GM21717 (cell line): ENCODE data around the gene RIMOC1.
"Not testable (repeated sequence)": the region's sequence is repeated elsewhere in the genome, so short reads cannot be mapped to it uniquely, and the experiment has no call there.

ENCODE experiments used
- ATAC-seq: cut with Tn5 transposase; IDR thresholded peaks from one replicate; pipeline ENCODE4 v1.9.1; 2021; ENCODE audit warnings: mild to moderate bottlenecking, moderate library complexity; ENCODE audit not compliant: unreplicated experiment

The RIMOC1 gene

DNA sequence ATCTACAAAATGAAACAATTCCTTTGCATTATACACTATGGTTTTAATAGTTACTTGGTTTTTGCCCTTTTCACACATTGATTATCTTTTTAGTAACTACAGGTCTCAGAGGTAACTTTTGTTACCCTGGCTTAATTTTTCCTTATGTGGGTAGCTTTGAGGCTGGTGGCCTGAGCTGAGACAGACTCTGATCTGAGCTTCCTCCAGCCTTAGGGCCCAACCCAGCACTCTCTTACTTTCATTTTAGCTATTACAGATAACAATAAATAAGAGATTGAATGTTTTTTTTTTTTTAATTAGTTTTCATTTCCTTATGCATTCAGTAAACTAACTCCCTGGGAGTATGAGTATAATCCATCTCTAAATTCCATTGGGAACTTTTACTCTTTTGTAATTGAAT lies 18.9 kb upstream of the RIMOC1 start:
- ATAC-seq = no peak

- ATAC-seq = no peak
Observed at GRCh38 chr5:41891066-41891707, 13.0 kb upstream of the RIMOC1 start.

DNA sequence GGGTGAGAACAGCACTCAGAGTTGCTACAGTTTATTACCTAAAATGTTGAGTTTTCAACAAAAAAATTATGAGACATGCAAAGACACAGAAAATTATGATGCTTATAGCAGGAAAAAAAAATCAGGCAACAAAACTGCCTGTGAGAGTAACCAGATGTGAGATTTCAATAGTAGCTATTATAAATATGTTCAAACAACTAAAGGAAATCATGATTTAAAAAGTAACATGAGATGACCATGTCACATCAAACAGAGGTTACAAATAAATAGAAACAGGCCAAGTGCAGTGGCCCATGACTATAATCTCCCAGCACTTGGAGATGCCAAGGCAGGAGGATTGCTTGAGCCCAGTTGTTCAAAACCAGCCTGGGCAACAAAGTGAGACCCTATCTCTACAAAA lies 12.1 kb upstream of the RIMOC1 start:
- no peak for ATAC-seq

DNA sequence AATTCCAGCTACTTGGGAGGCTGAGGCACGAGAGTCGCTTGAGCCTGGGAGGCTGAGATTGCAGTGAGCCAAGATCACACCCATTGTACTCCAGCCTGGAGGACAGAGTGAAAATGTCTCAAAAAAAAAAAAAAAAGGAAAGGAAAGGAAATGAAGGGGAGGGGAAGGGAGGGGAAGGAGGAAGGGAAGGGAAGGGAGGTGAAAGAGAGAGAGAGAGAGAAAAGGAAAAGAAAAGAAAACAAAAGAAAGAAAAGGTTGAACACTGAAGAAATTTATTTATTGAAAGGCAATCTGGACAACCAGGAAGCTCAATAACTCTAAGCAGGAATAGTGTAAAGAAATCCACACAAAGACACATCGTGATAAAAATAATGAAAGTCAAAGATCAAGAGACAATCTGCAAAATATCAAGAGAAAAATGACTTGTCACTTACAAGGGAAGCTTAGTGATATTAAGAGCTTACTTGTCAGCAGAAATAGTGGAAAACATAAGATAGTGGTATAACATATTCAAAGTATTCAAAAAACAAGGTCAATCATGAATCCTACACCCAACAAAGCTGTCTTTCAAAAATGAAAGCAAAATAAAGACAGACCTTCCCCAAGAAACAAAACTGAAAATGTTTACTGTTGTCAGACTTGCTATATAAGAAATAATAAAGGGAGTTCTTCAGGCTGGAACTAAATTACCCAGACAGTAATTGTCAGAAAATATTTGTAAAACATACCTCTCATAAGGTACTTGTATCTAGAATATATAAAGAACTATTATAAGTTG lies 10.9 kb upstream of the RIMOC1 start:
- ATAC-seq = peak; percentile 69

- no peak for ATAC-seq
Observed at GRCh38 chr5:41896230-41896629, 7.9 kb upstream of the RIMOC1 start.

DNA sequence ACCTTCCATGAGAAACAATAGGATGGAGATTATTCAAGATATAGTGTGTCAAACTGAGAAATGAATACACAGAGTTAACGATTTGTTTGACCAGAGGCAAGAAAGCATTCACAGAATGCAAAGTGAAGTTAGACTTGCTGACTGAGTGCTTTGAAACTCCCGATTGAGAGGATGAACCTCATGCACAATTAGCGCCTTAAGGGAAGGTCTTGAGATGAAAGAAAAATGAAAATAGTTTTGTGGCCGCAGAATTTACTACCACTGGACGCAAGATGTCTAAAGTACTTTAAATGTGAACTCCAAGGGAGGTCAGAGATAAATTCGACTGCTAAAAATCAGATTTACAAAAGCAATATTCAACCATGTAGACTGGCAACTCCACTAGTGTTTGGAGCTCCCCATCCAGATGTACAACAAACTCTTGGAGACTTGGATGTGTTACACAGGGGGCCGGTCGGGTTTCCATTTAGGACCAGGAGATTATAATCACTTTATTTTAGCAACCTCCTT lies 707 bp upstream of the RIMOC1 start:
- ATAC-seq = no peak

- ATAC-seq = no peak
Observed at GRCh38 chr5:41906151-41906550, 2.0 kb downstream of the RIMOC1 start.

GRCh38 chr5:41908374-41909079 lies 4.4 kb downstream of the RIMOC1 start:
- no peak for ATAC-seq

- peak; percentile 72 for ATAC-seq
Observed at GRCh38 chr5:41918105-41918504, 14.0 kb downstream of the RIMOC1 start.

- ATAC-seq = no peak
Observed at GRCh38 chr5:41921166-41921565, 17.0 kb downstream of the RIMOC1 start.

DNA sequence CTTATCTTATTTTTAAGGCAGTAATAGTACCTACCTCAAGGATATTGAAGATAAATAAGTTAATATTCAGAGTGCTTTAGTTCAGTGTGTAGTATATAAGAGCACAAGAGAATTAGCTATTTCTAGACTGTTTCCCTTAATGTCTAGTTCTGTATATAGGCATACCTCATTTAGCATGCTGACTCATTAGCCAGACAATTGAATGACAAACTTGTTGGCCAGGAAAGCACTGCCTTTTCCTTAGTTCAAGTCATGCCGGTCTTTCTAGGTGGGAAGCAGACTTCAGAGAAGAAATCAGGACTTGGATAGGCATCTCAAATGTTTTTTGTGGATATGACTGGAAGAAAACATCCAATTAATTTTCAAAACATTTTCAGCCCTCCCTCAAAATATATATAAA lies 17.7 kb downstream of the RIMOC1 start:
- no peak for ATAC-seq

DNA sequence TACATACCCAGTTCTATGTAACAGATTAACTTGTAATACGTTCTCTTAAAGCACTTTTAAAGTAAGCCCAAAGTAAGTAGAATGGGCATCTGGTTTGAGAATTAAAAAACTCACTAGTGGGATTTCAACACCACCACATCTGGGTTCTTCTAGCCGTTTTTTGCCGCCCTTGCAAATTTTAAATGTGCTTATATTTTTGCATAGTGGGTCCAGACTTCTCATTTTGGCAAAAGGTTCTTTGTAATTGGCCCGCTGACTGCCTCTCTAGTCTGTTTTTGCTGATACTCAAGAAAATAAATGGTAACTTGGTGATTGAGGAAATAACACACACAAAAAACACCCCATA lies 20.4 kb downstream of the RIMOC1 start:
- ATAC-seq = no peak

DNA sequence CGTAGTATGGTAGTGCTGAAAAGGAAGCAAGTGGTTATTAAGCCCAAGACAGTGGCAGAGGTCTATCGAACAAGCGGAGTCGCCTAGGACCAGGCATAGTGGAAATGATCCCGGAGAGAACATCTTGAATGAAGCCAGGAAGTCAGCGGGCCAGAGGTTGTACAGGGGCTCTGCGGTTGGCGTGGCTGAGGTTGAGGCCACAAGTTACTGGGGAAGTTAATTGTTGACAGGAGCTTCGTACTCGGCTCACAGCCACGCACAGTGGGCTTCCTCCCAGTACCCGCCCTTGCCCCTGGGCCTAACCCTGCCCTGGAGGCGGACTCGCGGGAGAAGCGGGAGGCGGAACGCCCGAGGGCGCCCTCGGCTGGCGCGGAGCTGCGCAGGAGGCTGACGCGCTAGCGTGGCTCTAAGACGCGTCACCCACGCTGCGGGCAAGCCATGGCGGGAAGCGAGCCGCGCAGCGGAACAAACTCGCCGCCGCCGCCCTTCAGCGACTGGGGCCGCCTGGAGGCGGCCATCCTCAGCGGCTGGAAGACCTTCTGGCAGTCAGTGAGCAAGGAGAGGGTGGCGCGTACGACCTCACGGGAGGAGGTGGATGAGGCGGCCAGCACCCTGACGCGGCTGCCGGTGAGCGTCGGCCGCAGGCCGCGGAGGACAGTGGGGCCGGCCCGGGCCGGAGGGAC lies 20.9 kb downstream of the RIMOC1 start, which contains the start of gene FBXO4:
TSS of gene FBXO4 (plus strand) at position 410 of the 683 bp plus-strand sequence. CDS start at position 439, 29 bp downstream.
- ATAC-seq = peak; percentile 93

DNA sequence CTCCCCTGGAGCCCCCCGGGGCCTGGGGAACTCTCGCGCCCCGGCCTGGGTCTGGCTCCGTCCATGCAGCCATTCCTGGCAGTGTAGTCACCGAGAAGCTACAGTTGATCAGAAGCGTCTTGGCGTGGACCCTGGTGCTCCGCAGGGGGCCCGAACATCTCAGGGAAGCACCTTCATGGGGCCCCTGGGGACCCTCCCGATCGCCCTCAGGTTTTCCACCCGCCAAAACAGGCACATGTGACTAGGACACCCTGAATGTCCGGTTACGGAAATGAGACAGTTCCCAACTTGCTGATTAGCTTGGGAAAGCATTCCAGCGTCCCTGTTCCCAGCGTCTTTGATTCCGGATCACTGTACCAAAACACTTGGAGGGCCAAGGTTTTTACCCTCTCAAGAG lies 21.4 kb downstream of the RIMOC1 start:
- peak; percentile 39 for ATAC-seq

DNA sequence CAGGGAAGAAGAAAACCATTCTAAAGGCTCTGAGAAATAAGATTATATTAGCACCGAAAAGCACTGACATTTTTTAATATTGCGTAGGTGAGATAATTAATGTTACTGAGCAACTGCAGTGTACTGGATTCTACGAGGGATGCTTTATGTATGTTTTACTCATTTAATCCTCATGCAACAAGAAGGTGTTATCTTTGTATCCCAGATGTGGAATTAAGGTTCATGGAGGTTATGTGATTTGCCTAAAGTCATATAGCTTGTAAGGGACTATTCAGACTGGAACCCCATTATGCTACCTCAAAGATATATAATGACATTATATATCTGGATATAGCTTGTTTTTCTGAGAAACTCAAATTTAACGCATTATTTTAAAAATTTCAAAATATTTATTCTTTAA lies 23.5 kb downstream of the RIMOC1 start:
- ATAC-seq = no peak

DNA sequence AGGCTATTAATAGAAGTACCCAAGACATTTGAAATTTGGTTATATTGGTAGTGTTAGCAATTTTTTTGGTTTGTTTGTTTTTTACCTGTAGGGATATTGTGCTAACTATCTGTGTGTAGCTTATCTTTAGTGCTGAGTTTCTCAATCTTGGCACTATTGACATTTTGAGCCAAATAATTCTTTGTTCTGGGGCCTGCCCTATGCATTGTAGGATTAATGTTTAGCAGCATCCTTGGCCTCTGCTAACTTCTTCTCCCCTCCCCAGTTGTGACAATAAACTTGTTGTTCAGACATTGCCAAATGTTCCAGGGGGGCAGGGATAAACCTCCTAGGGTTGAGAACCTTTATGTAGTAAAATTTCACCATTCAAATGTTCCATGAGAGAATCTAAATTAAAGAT lies 24.9 kb downstream of the RIMOC1 start:
- ATAC-seq = no peak

DNA sequence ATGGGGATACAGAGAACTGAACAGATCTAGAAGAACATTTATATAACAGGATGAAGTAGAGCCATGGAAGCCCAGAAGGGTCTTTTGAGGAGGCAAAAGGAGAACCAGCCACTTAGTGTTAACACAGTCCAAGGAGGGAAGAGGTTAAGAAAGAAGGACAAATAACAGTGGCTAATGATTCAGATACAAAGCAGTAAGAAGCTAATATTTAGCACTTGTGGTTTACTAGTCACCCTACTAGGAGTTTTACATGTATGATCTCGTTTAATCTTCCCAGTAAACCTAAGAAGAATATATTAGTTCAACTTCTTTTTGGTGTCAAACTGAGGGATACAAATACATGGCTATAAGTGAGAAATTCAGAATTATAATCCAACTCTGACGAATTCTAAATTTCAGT lies 28.6 kb downstream of the RIMOC1 start:
- no peak for ATAC-seq

DNA sequence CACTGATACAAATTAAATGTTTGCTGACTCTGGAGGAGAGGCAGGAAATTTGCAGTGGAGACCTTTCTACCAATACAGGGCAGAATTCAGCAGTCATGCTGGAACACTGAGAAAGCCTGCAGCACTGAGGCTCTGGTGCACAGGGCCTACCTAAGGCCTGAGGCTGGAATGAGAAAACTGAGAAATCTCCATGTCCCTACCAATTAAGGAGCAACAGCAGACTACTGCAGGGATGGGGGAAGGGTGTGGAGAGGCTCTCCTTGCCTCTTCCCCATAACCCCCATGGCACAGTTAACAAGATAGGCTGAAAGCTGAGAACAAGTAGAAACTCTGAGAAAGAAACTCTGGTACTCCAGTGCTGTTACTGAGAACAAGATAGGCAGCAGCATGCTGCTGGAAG lies 31.4 kb downstream of the RIMOC1 start:
- ATAC-seq = no peak

GRCh38 chr5:41940641-41941040 lies 36.5 kb downstream of the RIMOC1 start:
- ATAC-seq = no peak

GRCh38 chr5:41945332-41945955 lies 41.3 kb downstream of the RIMOC1 start:
- ATAC-seq = not testable (repeated sequence)

DNA sequence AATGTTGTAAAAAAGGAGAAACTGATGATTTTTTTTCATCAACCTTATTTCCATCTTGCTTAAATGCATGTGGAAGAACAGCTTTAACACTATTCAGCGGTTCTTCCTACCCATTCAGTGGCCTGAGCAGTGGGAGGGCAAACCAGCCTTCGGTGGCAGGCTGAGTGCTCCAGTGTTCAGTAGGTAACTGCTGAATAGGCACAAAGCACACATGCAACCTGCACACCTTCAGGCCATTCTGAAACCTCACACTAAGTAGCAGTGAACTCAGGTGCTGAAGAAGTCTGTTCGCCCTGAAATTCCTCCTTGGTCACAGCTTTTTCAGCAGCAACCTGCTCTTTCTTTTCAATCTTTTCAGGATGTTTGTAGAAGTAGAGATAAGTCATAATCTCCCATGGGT lies 47.1 kb downstream of the RIMOC1 start:
- ATAC-seq = no peak
